IMR-90 (cell line): Measurements from ENCODE around the gene SLC18A3. TPM values are rescaled to one million over a fixed set of nuclear protein-coding genes. Genes with fewer than 3 reads are reported as not detected.

Experiments used
- ATAC-seq: fragments of 200-7000 bp; cut with Tn5 transposase; 2 replicates; pipeline ENCODE4 v1.9.1; 2020; ENCODE audit warnings: low read depth, mild to moderate bottlenecking, moderate library complexity
- BruUV-seq: library from RNA; stranded (reverse); fragments of 400-500 nt; replicated peaks from 2 replicates; lab custom pipeline; 2021; lab: Mats Ljungman, UMichigan
- CTCF ChIA-PET: fragments of 300-600 bp; formaldehyde crosslinking; extraction: SDS; loops from one replicate; lab custom pipeline; 2021; ENCODE audit warnings: antibody characterized with exemption; lab: Yijun Ruan, JAX
- POLR2A ChIA-PET: fragments of 300-600 bp; sonication (Branson Sonifier 250); formaldehyde crosslinking; loops from one replicate; lab custom pipeline; 2022; ENCODE audit warnings: antibody characterized with exemption; ENCODE audit not compliant: unreplicated experiment; lab: Charles Lee
- DNase-seq: peaks from one replicate; pipeline ENCODE4 v3.0.0; 2013
- H2AFZ ChIP-seq: replicated peaks from 2 replicates; pipeline ENCODE3; 2013; ENCODE audit warnings: low read length, mild to moderate bottlenecking; ENCODE audit not compliant: poor library complexity
- H2AK5ac ChIP-seq: 2 replicates; pipeline ENCODE4 v1.6.1; 2013; ENCODE audit warnings: low read depth, low read length, inconsistent platforms
- H2AK9ac ChIP-seq: replicated peaks from 2 replicates; pipeline ENCODE3; 2013; ENCODE audit warnings: mild to moderate bottlenecking, low read depth, low read length, moderate library complexity; ENCODE audit not compliant: poor library complexity
- H2BK120ac ChIP-seq: 2 replicates; pipeline ENCODE4 v1.6.1; 2013; ENCODE audit warnings: low read depth, low read length, inconsistent platforms
- H2BK15ac ChIP-seq: 3 replicates; pipeline ENCODE4 v1.6.1; 2013; ENCODE audit warnings: low read depth, low read length, inconsistent platforms
- H2BK20ac ChIP-seq: 2 replicates; pipeline ENCODE4 v1.6.1; 2013; ENCODE audit warnings: low read depth, mild to moderate bottlenecking, inconsistent platforms, low read length, moderate library complexity
- H2BK5ac ChIP-seq: 2 replicates; pipeline ENCODE4 v1.6.1; 2013; ENCODE audit warnings: mild to moderate bottlenecking, low read depth, low read length, inconsistent platforms; ENCODE audit not compliant: poor library complexity, severe bottlenecking
- H3K14ac ChIP-seq: replicated peaks from 2 replicates; pipeline ENCODE4 v1.6.1; 2013; ENCODE audit warnings: low read depth, low read length, inconsistent platforms
- H3K18ac ChIP-seq: 2 replicates; pipeline ENCODE4 v1.6.1; 2013; ENCODE audit warnings: low read depth, low read length, control low read depth
- H3K23ac ChIP-seq: 2 replicates; pipeline ENCODE4 v1.6.1; 2013; ENCODE audit warnings: low read depth, low read length, inconsistent platforms
- H3K27ac ChIP-seq: 2 replicates; pipeline ENCODE4 v1.5.1; 2013; ENCODE audit warnings: mild to moderate bottlenecking, control low read depth, low read length; ENCODE audit not compliant: insufficient read depth
- H3K27me3 ChIP-seq: 2 replicates; pipeline ENCODE4 v1.6.1; 2013; ENCODE audit warnings: low read length; ENCODE audit not compliant: control insufficient read depth, insufficient read depth
- H3K36me3 ChIP-seq: 2 replicates; pipeline ENCODE4 v1.6.1; 2013; ENCODE audit warnings: low read length, mixed read lengths; ENCODE audit not compliant: control insufficient read depth, insufficient read depth
- H3K4ac ChIP-seq: 2 replicates; pipeline ENCODE4 v1.6.1; 2013; ENCODE audit warnings: low read depth, low read length, inconsistent platforms
- H3K4me1 ChIP-seq: 2 replicates; pipeline ENCODE4 v1.6.1; 2013; ENCODE audit warnings: low read length, mixed read lengths; ENCODE audit not compliant: control insufficient read depth, insufficient read depth
- H3K4me2 ChIP-seq: 2 replicates; pipeline ENCODE4 v1.6.1; 2013; ENCODE audit warnings: low read depth, mild to moderate bottlenecking, control low read depth, low read length, moderate library complexity
- H3K4me3 ChIP-seq: 2 replicates; pipeline ENCODE4 v1.5.1; 2013; ENCODE audit warnings: low read depth, mild to moderate bottlenecking, control low read depth, low read length, moderate library complexity; ENCODE audit not compliant: insufficient read depth
- H3K56ac ChIP-seq: 2 replicates; pipeline ENCODE4 v1.6.1; 2013; ENCODE audit warnings: low read length, inconsistent platforms; ENCODE audit not compliant: insufficient read depth; ENCODE audit errors: extremely low read depth
- H3K79me1 ChIP-seq, 2 experiments: 2 replicates each; pipeline ENCODE4 v1.6.1; 2013; ENCODE audit warnings: low read length in 2 of 2, inconsistent platforms in 1 of 2, low read depth in 1 of 2
- H3K9ac ChIP-seq: 2 replicates; pipeline ENCODE4 v1.6.1; 2013; ENCODE audit warnings: low read depth, low read length, control low read depth
- H3K9me1 ChIP-seq: 2 replicates; pipeline ENCODE4 v1.6.1; 2013; ENCODE audit warnings: low read length, inconsistent platforms; ENCODE audit not compliant: insufficient read depth
- H3K9me3 ChIP-seq: 2 replicates; pipeline ENCODE4 v1.6.1; 2013; ENCODE audit warnings: low read length; ENCODE audit not compliant: control insufficient read depth, insufficient read depth
- H4K20me1 ChIP-seq: 2 replicates; pipeline ENCODE4 v1.6.1; 2013; ENCODE audit warnings: low read length, inconsistent platforms; ENCODE audit not compliant: insufficient read depth
- H4K5ac ChIP-seq: 2 replicates; pipeline ENCODE4 v1.6.1; 2013; ENCODE audit warnings: mild to moderate bottlenecking, low read depth, low read length, control low read depth
- H4K8ac ChIP-seq, 2 experiments: 2 replicates each; pipeline ENCODE4 v1.6.1; 2013; ENCODE audit warnings: low read depth in 2 of 2, low read length in 2 of 2, control low read depth in 1 of 2, inconsistent platforms in 1 of 2
- H4K91ac ChIP-seq: 2 replicates; pipeline ENCODE4 v1.6.1; 2013; ENCODE audit warnings: low read depth, low read length, inconsistent platforms; ENCODE audit not compliant: insufficient read depth
- BHLHE40 ChIP-seq: fragments of 150-350 bp; IDR thresholded peaks from 2 replicates; pipeline ENCODE4 v1.6.1; 2016; ENCODE audit warnings: mild to moderate bottlenecking, low read depth, low read length
- CEBPB ChIP-seq: IDR thresholded peaks from 2 replicates; pipeline ENCODE4 v1.6.1; 2012; ENCODE audit warnings: low read depth, low read length, improper control_type of control experiment
- CHD1 ChIP-seq: IDR thresholded peaks from 2 replicates; pipeline ENCODE4 v1.6.1; 2012; ENCODE audit warnings: low read depth, low read length, improper control_type of control experiment
- CTCF ChIP-seq: conservative IDR thresholded peaks from 2 replicates; pipeline ENCODE4 v1.5.1; 2012; ENCODE audit warnings: mild to moderate bottlenecking, low read depth, low read length, improper control_type of control experiment
- FOS ChIP-seq: fragments of 150-350 bp; IDR thresholded peaks from 2 replicates; pipeline ENCODE4 v1.6.1; 2016; ENCODE audit warnings: low read depth, low read length
- MAFK ChIP-seq: IDR thresholded peaks from 2 replicates; pipeline ENCODE4 v1.6.1; 2012; ENCODE audit warnings: low read depth, low read length, improper control_type of control experiment
- MAZ ChIP-seq: IDR thresholded peaks from 2 replicates; pipeline ENCODE4 v1.6.1; 2012; ENCODE audit warnings: low read depth, mild to moderate bottlenecking, low read length, improper control_type of control experiment, moderate library complexity, borderline replicate concordance
- MXI1 ChIP-seq: IDR thresholded peaks from 2 replicates; pipeline ENCODE4 v1.6.1; 2012; ENCODE audit warnings: low read depth, mild to moderate bottlenecking, low read length, moderate library complexity, borderline replicate concordance
- NFE2L2 ChIP-seq: fragments of 150-350 bp; IDR thresholded peaks from 2 replicates; pipeline ENCODE4 v1.6.1; 2016; ENCODE audit warnings: low read depth, mild to moderate bottlenecking, low read length
- POLR2A ChIP-seq: IDR thresholded peaks from 2 replicates; pipeline ENCODE4 v1.6.1; 2012; ENCODE audit warnings: mild to moderate bottlenecking, low read depth, low read length
- RAD21 ChIP-seq: IDR thresholded peaks from 2 replicates; pipeline ENCODE4 v1.6.1; 2012; ENCODE audit warnings: low read length, improper control_type of control experiment
- RCOR1 ChIP-seq: IDR thresholded peaks from 2 replicates; pipeline ENCODE4 v1.6.1; 2012; ENCODE audit warnings: mild to moderate bottlenecking, low read length, improper control_type of control experiment; ENCODE audit not compliant: insufficient replicate concordance
- RFX5 ChIP-seq: IDR thresholded peaks from 2 replicates; pipeline ENCODE4 v1.8.0; 2012; ENCODE audit warnings: low read depth, mild to moderate bottlenecking, low read length, moderate library complexity
- SMC3 ChIP-seq: fragments of 150-350 bp; IDR thresholded peaks from 2 replicates; pipeline ENCODE4 v1.6.1; 2016; ENCODE audit warnings: low read depth, mild to moderate bottlenecking, antibody characterized with exemption, low read length, moderate library complexity
- WGBS, 2 experiments: methylation state at CpG; one replicate each; pipeline versions ENCODE4 v1.1.5 to v1.1.7; 2013; ENCODE audit warnings: missing lambda C conversion rate in 2 of 2; ENCODE audit not compliant: insufficient read length in 1 of 2; ENCODE audit errors: extremely low coverage in 2 of 2; 5-methylcytosine and 5-hydroxymethylcytosine counted together
- dilution Hi-C: fragments of 300-500 bp; cut with HindIII; formaldehyde crosslinking; loops from one replicate; pipeline ENCODE4 v1.14.3; 2018; ENCODE audit warnings: low sequenced_read_pairs; ENCODE audit not compliant: unreplicated experiment
- in situ Hi-C: fragments of 300-500 bp; cut with MboI; formaldehyde crosslinking; loops from 3 replicates; pipeline ENCODE4 v1.14.3; 2019; ENCODE audit warnings: low sequenced_read_pairs, inconsistent platforms, mixed read lengths
- intact Hi-C: fragments of 100-400 bp; cut with micrococcal nuclease; formaldehyde crosslinking; loops from 2 replicates; pipeline ENCODE4 v1.10.0; 2022
- polyA plus RNA-seq, 3 experiments: library from polyadenylated mRNA; depleted of rRNA; stranded (reverse); fragments of >200 nt; gene quantifications; 2 replicates each; pipeline ENCODE4 v1.2.3, GENCODE V29; 2012; ENCODE audit warnings: low replicate concordance in 1 of 3
- total RNA-seq: library from RNA; depleted of rRNA; stranded (reverse); fragments of >200 nt; gene quantifications from 2 replicates; pipeline ENCODE4 v1.2.3, GENCODE V29; 2012
- TF ChIP-seq, protein P1 (sequence below): fragments of 150-350 bp; IDR thresholded peaks from 2 replicates; pipeline ENCODE4 v1.6.1; 2017; ENCODE audit warnings: mild to moderate bottlenecking, antibody characterized with exemption, low read length, low read depth
- TF ChIP-seq, protein P2 (sequence below): fragments of 150-350 bp; IDR thresholded peaks from 2 replicates; pipeline ENCODE4 v1.6.1; 2016; ENCODE audit warnings: low read depth, mild to moderate bottlenecking, low read length, moderate library complexity, borderline replicate concordance

The SLC18A3 gene
- total and polyA plus RNA-seq, 2 of the 4 experiments (the other 2 are of a cell fraction): not detected

DNA sequence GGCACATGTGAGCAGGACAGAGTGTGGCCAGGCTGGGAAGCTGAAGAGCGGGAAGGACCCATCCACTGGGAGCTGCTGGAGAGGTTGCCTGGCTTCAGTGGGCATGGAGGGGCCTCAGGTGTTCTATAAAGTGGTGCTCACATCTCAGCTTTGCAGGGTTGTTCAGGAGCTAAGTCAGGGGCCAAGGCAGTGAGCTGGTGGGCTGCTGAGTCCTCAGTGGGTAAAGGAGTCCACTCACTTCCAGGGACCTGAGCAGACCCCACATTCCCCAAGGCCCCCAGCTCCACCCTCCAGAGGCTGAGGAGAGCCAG is 40.6 kb downstream of the SLC18A3 start:
- ATAC-seq (no peak), DNase-seq (no peak)
- in situ Hi-C loops: no loop called here
- Histone ChIP-seq H2BK20ac (no peak overlapping the region), H2BK5ac (no peak overlapping the region), H3K14ac (no peak overlapping the region), H4K8ac (no peak overlapping the region), H3K36me3 (no peaks in the 10 kb centered on the region), H3K9me3 (no peaks in the 10 kb centered on the region), H4K20me1 (no peaks in the 10 kb centered on the region), H3K9ac (no peak overlapping the region), H3K18ac (no peak overlapping the region), H2BK15ac (no peak overlapping the region), H2AK9ac (no peak overlapping the region), H3K56ac (no peak overlapping the region), H3K9me1 (no peaks in the 10 kb centered on the region), H3K23ac (no peak overlapping the region), H3K4me2 (no peak overlapping the region), H3K27ac (no peak overlapping the region), H2AFZ (no peak overlapping the region), H4K5ac (no peak overlapping the region), H4K91ac (no peak overlapping the region), H3K4me3 (no peak overlapping the region), H3K4ac (no peak overlapping the region), H3K27me3 (peaks cover 11% of the 10 kb centered on the region), H2AK5ac (no peak overlapping the region), H3K79me1 (no peaks in the 10 kb centered on the region), H3K4me1 (no peaks in the 10 kb centered on the region), H2BK120ac (no peak overlapping the region)
- POLR2A ChIA-PET: no interaction called here
- intact Hi-C loops: no loop called here
- CTCF ChIA-PET: no interaction called here
- dilution Hi-C loops: no loop called here
- TF ChIP-seq MXI1: no peak
- TF ChIP-seq, protein P1, sequence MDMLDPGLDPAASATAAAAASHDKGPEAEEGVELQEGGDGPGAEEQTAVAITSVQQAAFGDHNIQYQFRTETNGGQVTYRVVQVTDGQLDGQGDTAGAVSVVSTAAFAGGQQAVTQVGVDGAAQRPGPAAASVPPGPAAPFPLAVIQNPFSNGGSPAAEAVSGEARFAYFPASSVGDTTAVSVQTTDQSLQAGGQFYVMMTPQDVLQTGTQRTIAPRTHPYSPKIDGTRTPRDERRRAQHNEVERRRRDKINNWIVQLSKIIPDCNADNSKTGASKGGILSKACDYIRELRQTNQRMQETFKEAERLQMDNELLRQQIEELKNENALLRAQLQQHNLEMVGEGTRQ: no peak
- TF ChIP-seq RCOR1: no peak
- no peak for TF ChIP-seq BHLHE40
- TF ChIP-seq FOS: no peak
- no peak for TF ChIP-seq CHD1
- TF ChIP-seq CEBPB: no peak
- no peak for TF ChIP-seq MAZ
- TF ChIP-seq, protein P2, sequence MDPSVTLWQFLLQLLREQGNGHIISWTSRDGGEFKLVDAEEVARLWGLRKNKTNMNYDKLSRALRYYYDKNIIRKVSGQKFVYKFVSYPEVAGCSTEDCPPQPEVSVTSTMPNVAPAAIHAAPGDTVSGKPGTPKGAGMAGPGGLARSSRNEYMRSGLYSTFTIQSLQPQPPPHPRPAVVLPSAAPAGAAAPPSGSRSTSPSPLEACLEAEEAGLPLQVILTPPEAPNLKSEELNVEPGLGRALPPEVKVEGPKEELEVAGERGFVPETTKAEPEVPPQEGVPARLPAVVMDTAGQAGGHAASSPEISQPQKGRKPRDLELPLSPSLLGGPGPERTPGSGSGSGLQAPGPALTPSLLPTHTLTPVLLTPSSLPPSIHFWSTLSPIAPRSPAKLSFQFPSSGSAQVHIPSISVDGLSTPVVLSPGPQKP: no peak
- no peak for TF ChIP-seq MAFK
- TF ChIP-seq SMC3: no peak
- no peak for TF ChIP-seq NFE2L2
- no peak for TF ChIP-seq CTCF
- no peak for TF ChIP-seq RAD21
- TF ChIP-seq RFX5: no peak
- TF ChIP-seq POLR2A: no peak
- no CpG with 5 or more reads among the region's 1 CpG for WGBS, 2 experiments
- BruUV-seq: no TSS peak
